Panc1 (cell line): Measurements from ENCODE around the gene LRP5. TPM values are rescaled to one million over a fixed set of nuclear protein-coding genes. Genes with fewer than 3 reads are reported as not detected.
A peak's percentile ranks its signal among the peaks of the same experiment; 100 is the strongest.

Source experiments
- ATAC-seq: fragments of 200-7000 bp; cut with Tn5 transposase; 2 replicates; pipeline ENCODE4 v1.9.1; 2020; ENCODE audit warnings: mild to moderate bottlenecking, moderate library complexity
- BruUV-seq: library from RNA; stranded (reverse); fragments of 400-500 nt; replicated peaks from 2 replicates; lab custom pipeline; 2021; lab: Mats Ljungman, UMichigan
- CTCF ChIA-PET: fragments of 300-600 bp; sonication (Branson Sonifier 250); formaldehyde crosslinking; loops from one replicate; lab custom pipeline; 2022; ENCODE audit warnings: antibody characterized with exemption; lab: Charles Lee
- POLR2A ChIA-PET: fragments of 300-600 bp; sonication (Branson Sonifier 250); formaldehyde crosslinking; loops from one replicate; lab custom pipeline; 2022; ENCODE audit warnings: antibody characterized with exemption; lab: Charles Lee
- DNase-seq: peaks from one replicate; pipeline ENCODE4 v3.0.0-alpha.2; 2010; ENCODE audit warnings: low read depth, low spot score
- H3K27ac ChIP-seq: 2 replicates; pipeline ENCODE4 v1.5.1; 2011; ENCODE audit warnings: mild to moderate bottlenecking, low read length, inconsistent platforms
- H3K27me3 ChIP-seq: fragments of 200-500 bp; sonication (Bioruptor generic); 2 replicates; pipeline ENCODE4 v1.6.0; 2014; ENCODE audit warnings: low read length, inconsistent platforms; ENCODE audit not compliant: control insufficient read depth, insufficient read depth
- H3K36me3 ChIP-seq: fragments of 200-500 bp; sonication (Bioruptor generic); 2 replicates; pipeline ENCODE4 v1.5.1; 2014; ENCODE audit warnings: inconsistent platforms, mild to moderate bottlenecking, low read length, moderate library complexity; ENCODE audit not compliant: control insufficient read depth, insufficient read depth
- H3K4me1 ChIP-seq: 2 replicates; pipeline ENCODE4 v1.5.1; 2011; ENCODE audit warnings: inconsistent platforms, mild to moderate bottlenecking, low read length, moderate library complexity; ENCODE audit not compliant: control insufficient read depth, insufficient read depth
- H3K4me3 ChIP-seq, 2 experiments: 2 replicates each; pipeline ENCODE4 v1.5.1; 2011 to 2012; ENCODE audit warnings: low read depth in 2 of 2, low read length in 2 of 2, mild to moderate bottlenecking in 2 of 2, inconsistent platforms in 1 of 2, moderate library complexity in 1 of 2
- H3K9me3 ChIP-seq: fragments of 200-500 bp; sonication (Bioruptor generic); 2 replicates; pipeline ENCODE4 v1.5.1; 2014; ENCODE audit warnings: low read depth, mild to moderate bottlenecking, inconsistent platforms, low read length, moderate library complexity; ENCODE audit not compliant: control insufficient read depth, insufficient read depth
- CTCF ChIP-seq: fragments of 450-650 bp; IDR thresholded peaks from 2 replicates; pipeline ENCODE4 v1.5.1; 2017; ENCODE audit warnings: mild to moderate bottlenecking
- POLR2AphosphoS5 ChIP-seq: IDR thresholded peaks from 2 replicates; pipeline ENCODE4 v1.6.1; 2012; ENCODE audit warnings: mild to moderate bottlenecking, low read depth, low read length, moderate library complexity
- SIN3A ChIP-seq: IDR thresholded peaks from 2 replicates; pipeline ENCODE4 v1.6.1; 2012; ENCODE audit warnings: low read depth, mild to moderate bottlenecking, low read length, moderate library complexity, borderline replicate concordance; ENCODE audit not compliant: insufficient read depth
- TCF7L2 ChIP-seq: IDR thresholded peaks from 2 replicates; pipeline ENCODE4 v1.6.1; 2011; ENCODE audit warnings: mild to moderate bottlenecking, low read depth, low read length, inconsistent platforms
- in situ Hi-C: cut with HindIII; loops from 2 replicates; pipeline ENCODE4 v1.10.0; 2016; ENCODE audit warnings: low sequenced_read_pairs, low pct_unique_long_range_greater_than_20kb
- intact Hi-C: fragments of 100-400 bp; cut with micrococcal nuclease; formaldehyde crosslinking; loops from one replicate; pipeline ENCODE4 v1.10.0; 2022; ENCODE audit not compliant: unreplicated experiment
- total RNA-seq: library from RNA; stranded (reverse); gene quantifications from one replicate; pipeline ENCODE4 v1.2.1, GENCODE V29; 2021; ENCODE audit not compliant: unreplicated experiment
- TF ChIP-seq, protein P1 (sequence below), 2 experiments: IDR thresholded peaks; 2 replicates each; pipeline ENCODE4 v1.6.1; 2011 to 2012; ENCODE audit warnings: low read depth in 2 of 2, control low read depth in 1 of 2, low read length in 1 of 2, mild to moderate bottlenecking in 1 of 2, moderate library complexity in 1 of 2; ENCODE audit not compliant: insufficient read depth in 1 of 2

LRP5 gene
- total RNA-seq, 1 experiment from 2014 or later: 171 TPM

DNA sequence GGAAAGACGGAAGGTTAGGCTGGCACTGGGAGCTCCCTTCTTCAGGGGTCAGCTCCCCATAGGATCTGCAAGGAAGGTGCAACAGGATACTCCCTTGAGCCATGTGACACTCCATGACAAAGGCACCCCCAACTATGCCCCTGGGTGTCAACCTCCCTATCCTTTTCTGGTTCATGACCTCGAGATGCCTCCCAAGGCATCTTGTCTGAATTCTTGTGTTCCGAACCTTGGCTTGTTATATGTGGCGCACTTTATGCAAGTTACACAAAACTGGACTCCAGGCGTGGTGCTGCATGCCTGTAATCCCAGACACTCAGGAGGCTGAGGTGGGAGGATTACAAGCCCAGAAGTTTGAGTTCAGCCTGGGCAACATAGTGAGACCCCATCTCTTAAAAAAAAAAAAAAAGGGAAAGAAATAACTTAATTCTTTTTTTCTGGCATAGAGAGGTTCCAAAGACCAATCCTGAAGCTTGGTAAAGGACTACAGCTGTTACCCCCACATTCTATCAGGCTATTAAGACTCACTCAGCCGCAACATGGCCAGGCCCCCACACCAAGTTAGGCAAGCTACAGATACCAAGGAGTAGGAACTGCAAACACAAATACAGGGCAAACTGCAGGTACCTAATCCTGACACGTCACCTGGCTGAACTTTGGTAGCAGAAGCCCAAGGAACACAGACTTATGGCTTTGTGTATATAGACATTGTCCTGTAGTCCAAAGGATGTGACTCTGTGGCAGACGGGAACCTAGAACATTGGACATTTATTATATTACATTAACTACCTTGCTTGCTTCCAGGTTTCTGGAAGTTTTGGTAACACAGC lies 42.0 kb upstream of the LRP5 start:
- BruUV-seq: TSS peak; percentile 77
- Histone ChIP-seq H3K4me1 (peaks cover 15% of the 10 kb centered on the region), H3K9me3 (no peaks in the 10 kb centered on the region), H3K4me3 (peak overlapping the region; percentile 77 to 85), H3K36me3 (no peaks in the 10 kb centered on the region), H3K27me3 (no peaks in the 10 kb centered on the region), H3K27ac (peak overlapping the region; percentile 86)
- no peak for TF ChIP-seq POLR2AphosphoS5
- TF ChIP-seq, protein P1, sequence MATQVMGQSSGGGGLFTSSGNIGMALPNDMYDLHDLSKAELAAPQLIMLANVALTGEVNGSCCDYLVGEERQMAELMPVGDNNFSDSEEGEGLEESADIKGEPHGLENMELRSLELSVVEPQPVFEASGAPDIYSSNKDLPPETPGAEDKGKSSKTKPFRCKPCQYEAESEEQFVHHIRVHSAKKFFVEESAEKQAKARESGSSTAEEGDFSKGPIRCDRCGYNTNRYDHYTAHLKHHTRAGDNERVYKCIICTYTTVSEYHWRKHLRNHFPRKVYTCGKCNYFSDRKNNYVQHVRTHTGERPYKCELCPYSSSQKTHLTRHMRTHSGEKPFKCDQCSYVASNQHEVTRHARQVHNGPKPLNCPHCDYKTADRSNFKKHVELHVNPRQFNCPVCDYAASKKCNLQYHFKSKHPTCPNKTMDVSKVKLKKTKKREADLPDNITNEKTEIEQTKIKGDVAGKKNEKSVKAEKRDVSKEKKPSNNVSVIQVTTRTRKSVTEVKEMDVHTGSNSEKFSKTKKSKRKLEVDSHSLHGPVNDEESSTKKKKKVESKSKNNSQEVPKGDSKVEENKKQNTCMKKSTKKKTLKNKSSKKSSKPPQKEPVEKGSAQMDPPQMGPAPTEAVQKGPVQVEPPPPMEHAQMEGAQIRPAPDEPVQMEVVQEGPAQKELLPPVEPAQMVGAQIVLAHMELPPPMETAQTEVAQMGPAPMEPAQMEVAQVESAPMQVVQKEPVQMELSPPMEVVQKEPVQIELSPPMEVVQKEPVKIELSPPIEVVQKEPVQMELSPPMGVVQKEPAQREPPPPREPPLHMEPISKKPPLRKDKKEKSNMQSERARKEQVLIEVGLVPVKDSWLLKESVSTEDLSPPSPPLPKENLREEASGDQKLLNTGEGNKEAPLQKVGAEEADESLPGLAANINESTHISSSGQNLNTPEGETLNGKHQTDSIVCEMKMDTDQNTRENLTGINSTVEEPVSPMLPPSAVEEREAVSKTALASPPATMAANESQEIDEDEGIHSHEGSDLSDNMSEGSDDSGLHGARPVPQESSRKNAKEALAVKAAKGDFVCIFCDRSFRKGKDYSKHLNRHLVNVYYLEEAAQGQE (IDR thresholded peaks at IDR 0.05; ENCODE audit: insufficient read depth in 1 of 2, low read depth in 2 of 2, low read length in 1 of 2): no peak
- no peak for TF ChIP-seq SIN3A
- TF ChIP-seq CTCF: no peak
- no peak for TF ChIP-seq TCF7L2
- ATAC-seq: no peak
- ChIA-PET CTCF (interaction anchor here (0.9 kb wide), 1 partner anchor 28 kb away, joined by 5 read pairs; no protein-coding TSS in a partner anchor), POLR2A (interaction anchor here (1.1 kb wide), 1 partner anchor 28 kb away, joined by 20 read pairs; no protein-coding TSS in a partner anchor)
- intact Hi-C loops (no loop called here), in situ Hi-C loops (no loop called here)
- DNase-seq: no peak

DNA sequence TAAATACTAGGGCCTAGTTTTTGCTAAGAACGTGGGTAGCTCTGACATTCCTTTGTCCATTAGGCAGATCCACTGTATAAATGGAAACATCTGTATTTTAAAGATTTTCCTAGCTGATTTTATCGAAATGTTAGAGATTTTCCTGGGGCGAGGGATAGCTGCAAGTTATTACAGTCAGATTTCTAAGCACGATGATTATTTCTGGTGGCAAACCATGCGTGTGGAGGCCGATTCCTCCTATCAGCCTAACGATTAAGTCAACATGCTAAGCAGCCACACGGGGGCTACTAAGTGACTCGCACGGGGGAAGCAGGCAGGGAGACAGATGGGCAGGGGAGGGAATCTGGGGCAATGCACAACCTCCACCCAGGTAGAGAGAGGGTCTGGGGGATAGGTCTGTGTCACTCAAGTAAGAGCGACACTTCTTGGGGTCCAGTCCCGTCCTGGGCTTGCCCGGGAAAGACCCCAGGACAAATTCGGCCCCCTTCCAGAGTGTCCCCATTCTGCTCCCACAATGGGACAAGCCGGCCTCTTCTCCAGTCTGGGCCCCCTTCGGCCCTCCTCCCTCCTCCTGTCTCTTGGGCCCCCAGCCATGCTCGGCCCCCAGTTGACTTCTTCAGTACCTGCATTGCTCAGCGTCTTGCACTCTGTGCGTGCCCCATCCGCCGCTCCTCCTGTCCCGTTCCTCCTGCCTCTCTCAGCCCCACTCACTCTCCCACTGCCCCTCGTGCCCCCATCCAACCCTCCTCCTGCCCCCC lies 41.2 kb upstream of the LRP5 start:
- Histone ChIP-seq H3K4me3 (peak overlapping the region; percentile 77 to 85), H3K27me3 (no peaks in the 10 kb centered on the region), H3K27ac (peak overlapping the region; percentile 86), H3K9me3 (no peaks in the 10 kb centered on the region), H3K4me1 (peaks cover 15% of the 10 kb centered on the region), H3K36me3 (no peaks in the 10 kb centered on the region)
- TF ChIP-seq CTCF (no peak; the same call in 1 of the 2 replicates), POLR2AphosphoS5 (no peak), SIN3A (no peak), TCF7L2 (no peak)
- TF ChIP-seq, protein P1 (IDR thresholded peaks at IDR 0.05; ENCODE audit: insufficient read depth in 1 of 2, low read depth in 2 of 2, low read length in 1 of 2): no peak
- BruUV-seq: no TSS peak
- in situ Hi-C loops (no loop called here), intact Hi-C loops (no loop called here)
- ATAC-seq (peak; percentile 66), DNase-seq (peak; percentile 18)
- CTCF ChIA-PET: interaction anchor here (0.9 kb wide), 2 partner anchors 27 kb away, joined by 3 to 5 read pairs; no protein-coding TSS in a partner anchor
- POLR2A ChIA-PET: interaction anchor here (0.7 to 1.1 kb wide), 3 partner anchors 12 to 878 kb away, joined by 3 to 20 read pairs (median 4); no protein-coding TSS in a partner anchor
